K562 (cell line): Measurements from ENCODE around the gene P2RX5. TPM values are rescaled to one million over a fixed set of nuclear protein-coding genes. Genes with fewer than 3 reads are reported as not detected.
A peak's percentile ranks its signal among the peaks of the same experiment; 100 is the strongest.

ENCODE experiments used
- BRF1 ChIP-seq: IDR thresholded peaks from 3 replicates; pipeline ENCODE4 v1.6.1; 2011; ENCODE audit warnings: borderline replicate concordance, mild to moderate bottlenecking; ENCODE audit not compliant: insufficient read length; ENCODE audit errors: extremely low read depth
- CBX5 ChIP-seq: IDR thresholded peaks from 2 replicates; pipeline ENCODE4 v1.6.1; 2014; ENCODE audit warnings: low read depth, borderline replicate concordance
- CSDE1 ChIP-seq, 2 experiments: fragments of 450-650 bp; IDR thresholded peaks; 2 replicates each; pipeline ENCODE4 v1.6.1; 2016; ENCODE audit warnings: mild to moderate bottlenecking in 1 of 2
- GATA2 ChIP-seq: sonication (generic); formaldehyde crosslinking; IDR thresholded peaks from 2 replicates; pipeline ENCODE4 v1.4.0; 2020; ENCODE audit warnings: mild to moderate bottlenecking, missing genetic modification reagents
- HLTF ChIP-seq: fragments of 450-650 bp; IDR thresholded peaks from 2 replicates; pipeline ENCODE4 v1.6.1; 2016
- LARP7 ChIP-seq: fragments of 450-650 bp; IDR thresholded peaks from 2 replicates; pipeline ENCODE4 v1.6.1; 2016
- NCOA2 ChIP-seq, 2 experiments: fragments of 450-650 bp; IDR thresholded peaks; 2 replicates each; pipeline ENCODE4 v1.6.1; 2018; ENCODE audit warnings: mild to moderate bottlenecking in 2 of 2, moderate library complexity in 1 of 2; ENCODE audit not compliant: partially characterized antibody in 2 of 2
- NR4A1 ChIP-seq, 2 experiments: fragments of 250-450 bp in 1 of 2; fragments of 450-650 bp in 1 of 2; sonication (Bioruptor Pico) in 1 of 2; IDR thresholded peaks; 2 replicates each; pipeline versions ENCODE4 v1.4.0 to v1.6.1; 2016 to 2020; ENCODE audit warnings: mild to moderate bottlenecking in 2 of 2, missing compliant biosample characterization in 1 of 2, missing genetic modification characterization in 1 of 2, moderate library complexity in 1 of 2
- PHB2 ChIP-seq: fragments of 450-650 bp; IDR thresholded peaks from 2 replicates; pipeline ENCODE4 v1.6.1; 2017; ENCODE audit warnings: low read depth
- TAF1 ChIP-seq: IDR thresholded peaks from 2 replicates; pipeline ENCODE4 v1.6.1; 2011; ENCODE audit warnings: mild to moderate bottlenecking, low read length, moderate library complexity; ENCODE audit not compliant: insufficient read depth, control insufficient read depth, severe bottlenecking; ENCODE audit errors: extremely low read depth
- ZBTB5 ChIP-seq: fragments of 450-650 bp; IDR thresholded peaks from 2 replicates; pipeline ENCODE4 v1.6.1; 2017; ENCODE audit warnings: antibody characterized with exemption
- ZNF3 ChIP-seq: fragments of 250-450 bp; sonication (Bioruptor Pico); IDR thresholded peaks from 2 replicates; pipeline ENCODE4 v1.5.0; 2021; ENCODE audit warnings: mild to moderate bottlenecking, moderate library complexity
- ZNF699 ChIP-seq: fragments of 250-450 bp; sonication (Bioruptor Pico); IDR thresholded peaks from 2 replicates; pipeline ENCODE4 v1.8.0; 2021; ENCODE audit warnings: mild to moderate bottlenecking, moderate library complexity; ENCODE audit not compliant: insufficient replicate concordance
- polyA plus RNA-seq, 8 experiments: library from polyadenylated mRNA; depleted of rRNA in 4 of 8; stranded (reverse) in 5 of 8; unstranded in 3 of 8; fragments of >200 nt; fragmentation: Nextera tagmentation in 2 of 8; fragmentation: Illumina TruSeq in 1 of 8; extraction: Ambion mirVana in 2 of 8; extraction: Trizol in 1 of 8; gene quantifications; 2 replicates each; pipeline versions ENCODE4 v1.2.1 to v1.2.3, GENCODE V29; 2011 to 2014; ENCODE audit warnings: inconsistent platforms in 1 of 8, missing spikeins in 1 of 8
- total RNA-seq, 7 experiments: library from RNA; depleted of rRNA in 6 of 7; stranded (reverse); fragments of >200 nt in 6 of 7; fragmentation: Illumina TruSeq in 2 of 7; extraction: Trizol in 2 of 7; gene quantifications; 2 replicates each; pipeline versions ENCODE4 v1.2.1 to v1.2.3, GENCODE V29; 2011 to 2021; ENCODE audit warnings: low replicate concordance in 1 of 7
- TF ChIP-seq, protein P1 (sequence below), 2 experiments: fragments of 450-650 bp; IDR thresholded peaks; 2 replicates each; pipeline ENCODE4 v1.6.1; 2018; ENCODE audit warnings: mild to moderate bottlenecking in 2 of 2, low read depth in 1 of 2; ENCODE audit not compliant: partially characterized antibody in 2 of 2
- TF ChIP-seq, protein P2 (sequence below): sonication (generic); formaldehyde crosslinking; IDR thresholded peaks from 2 replicates; pipeline ENCODE4 v1.8.1; 2023; ENCODE audit warnings: missing genetic modification reagents, mild to moderate bottlenecking, borderline replicate concordance
- TF ChIP-seq, protein P3 (sequence below): fragments of 250-450 bp; sonication (Bioruptor Pico); IDR thresholded peaks from 2 replicates; pipeline ENCODE4 v1.8.0; 2022; ENCODE audit warnings: moderate library complexity, mild to moderate bottlenecking, inconsistent platforms

Gene P2RX5
- total and polyA plus RNA-seq, 9 of the 15 experiments (the other 6 are each of a cell fraction or from before 2014, with no cell fraction given) = 0.31 to 4.0 (median 1.3) TPM

- no peak for TF ChIP-seq CSDE1 (IDR thresholded peaks at IDR 0.05)
- TF ChIP-seq, protein P1, sequence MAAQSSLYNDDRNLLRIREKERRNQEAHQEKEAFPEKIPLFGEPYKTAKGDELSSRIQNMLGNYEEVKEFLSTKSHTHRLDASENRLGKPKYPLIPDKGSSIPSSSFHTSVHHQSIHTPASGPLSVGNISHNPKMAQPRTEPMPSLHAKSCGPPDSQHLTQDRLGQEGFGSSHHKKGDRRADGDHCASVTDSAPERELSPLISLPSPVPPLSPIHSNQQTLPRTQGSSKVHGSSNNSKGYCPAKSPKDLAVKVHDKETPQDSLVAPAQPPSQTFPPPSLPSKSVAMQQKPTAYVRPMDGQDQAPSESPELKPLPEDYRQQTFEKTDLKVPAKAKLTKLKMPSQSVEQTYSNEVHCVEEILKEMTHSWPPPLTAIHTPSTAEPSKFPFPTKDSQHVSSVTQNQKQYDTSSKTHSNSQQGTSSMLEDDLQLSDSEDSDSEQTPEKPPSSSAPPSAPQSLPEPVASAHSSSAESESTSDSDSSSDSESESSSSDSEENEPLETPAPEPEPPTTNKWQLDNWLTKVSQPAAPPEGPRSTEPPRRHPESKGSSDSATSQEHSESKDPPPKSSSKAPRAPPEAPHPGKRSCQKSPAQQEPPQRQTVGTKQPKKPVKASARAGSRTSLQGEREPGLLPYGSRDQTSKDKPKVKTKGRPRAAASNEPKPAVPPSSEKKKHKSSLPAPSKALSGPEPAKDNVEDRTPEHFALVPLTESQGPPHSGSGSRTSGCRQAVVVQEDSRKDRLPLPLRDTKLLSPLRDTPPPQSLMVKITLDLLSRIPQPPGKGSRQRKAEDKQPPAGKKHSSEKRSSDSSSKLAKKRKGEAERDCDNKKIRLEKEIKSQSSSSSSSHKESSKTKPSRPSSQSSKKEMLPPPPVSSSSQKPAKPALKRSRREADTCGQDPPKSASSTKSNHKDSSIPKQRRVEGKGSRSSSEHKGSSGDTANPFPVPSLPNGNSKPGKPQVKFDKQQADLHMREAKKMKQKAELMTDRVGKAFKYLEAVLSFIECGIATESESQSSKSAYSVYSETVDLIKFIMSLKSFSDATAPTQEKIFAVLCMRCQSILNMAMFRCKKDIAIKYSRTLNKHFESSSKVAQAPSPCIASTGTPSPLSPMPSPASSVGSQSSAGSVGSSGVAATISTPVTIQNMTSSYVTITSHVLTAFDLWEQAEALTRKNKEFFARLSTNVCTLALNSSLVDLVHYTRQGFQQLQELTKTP (IDR thresholded peaks at IDR 0.05; ENCODE audit: low read depth in 1 of 2, partially characterized antibody in 2 of 2) = no peak
- TF ChIP-seq NCOA2 (IDR thresholded peaks at IDR 0.05; ENCODE audit: partially characterized antibody in 2 of 2) = no peak
- no peak for TF ChIP-seq LARP7
- no peak for TF ChIP-seq ZNF699 (CRISPR knock-in tag)
- no peak for TF ChIP-seq ZNF3 (CRISPR knock-in tag)
- TF ChIP-seq, protein P2, sequence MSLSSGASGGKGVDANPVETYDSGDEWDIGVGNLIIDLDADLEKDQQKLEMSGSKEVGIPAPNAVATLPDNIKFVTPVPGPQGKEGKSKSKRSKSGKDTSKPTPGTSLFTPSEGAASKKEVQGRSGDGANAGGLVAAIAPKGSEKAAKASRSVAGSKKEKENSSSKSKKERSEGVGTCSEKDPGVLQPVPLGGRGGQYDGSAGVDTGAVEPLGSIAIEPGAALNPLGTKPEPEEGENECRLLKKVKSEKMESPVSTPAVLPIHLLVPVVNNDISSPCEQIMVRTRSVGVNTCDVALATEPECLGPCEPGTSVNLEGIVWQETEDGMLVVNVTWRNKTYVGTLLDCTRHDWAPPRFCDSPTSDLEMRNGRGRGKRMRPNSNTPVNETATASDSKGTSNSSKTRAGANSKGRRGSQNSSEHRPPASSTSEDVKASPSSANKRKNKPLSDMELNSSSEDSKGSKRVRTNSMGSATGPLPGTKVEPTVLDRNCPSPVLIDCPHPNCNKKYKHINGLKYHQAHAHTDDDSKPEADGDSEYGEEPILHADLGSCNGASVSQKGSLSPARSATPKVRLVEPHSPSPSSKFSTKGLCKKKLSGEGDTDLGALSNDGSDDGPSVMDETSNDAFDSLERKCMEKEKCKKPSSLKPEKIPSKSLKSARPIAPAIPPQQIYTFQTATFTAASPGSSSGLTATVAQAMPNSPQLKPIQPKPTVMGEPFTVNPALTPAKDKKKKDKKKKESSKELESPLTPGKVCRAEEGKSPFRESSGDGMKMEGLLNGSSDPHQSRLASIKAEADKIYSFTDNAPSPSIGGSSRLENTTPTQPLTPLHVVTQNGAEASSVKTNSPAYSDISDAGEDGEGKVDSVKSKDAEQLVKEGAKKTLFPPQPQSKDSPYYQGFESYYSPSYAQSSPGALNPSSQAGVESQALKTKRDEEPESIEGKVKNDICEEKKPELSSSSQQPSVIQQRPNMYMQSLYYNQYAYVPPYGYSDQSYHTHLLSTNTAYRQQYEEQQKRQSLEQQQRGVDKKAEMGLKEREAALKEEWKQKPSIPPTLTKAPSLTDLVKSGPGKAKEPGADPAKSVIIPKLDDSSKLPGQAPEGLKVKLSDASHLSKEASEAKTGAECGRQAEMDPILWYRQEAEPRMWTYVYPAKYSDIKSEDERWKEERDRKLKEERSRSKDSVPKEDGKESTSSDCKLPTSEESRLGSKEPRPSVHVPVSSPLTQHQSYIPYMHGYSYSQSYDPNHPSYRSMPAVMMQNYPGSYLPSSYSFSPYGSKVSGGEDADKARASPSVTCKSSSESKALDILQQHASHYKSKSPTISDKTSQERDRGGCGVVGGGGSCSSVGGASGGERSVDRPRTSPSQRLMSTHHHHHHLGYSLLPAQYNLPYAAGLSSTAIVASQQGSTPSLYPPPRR = no peak
- peak; percentile 94 for TF ChIP-seq TAF1
- no peak for TF ChIP-seq GATA2 (CRISPR knock-in tag)
- TF ChIP-seq PHB2 = no peak
- no peak for TF ChIP-seq NR4A1 (CRISPR knock-in tag; IDR thresholded peaks at IDR 0.05)
- no peak for TF ChIP-seq NR4A1 (tag; IDR thresholded peaks at IDR 0.05)
- TF ChIP-seq HLTF = no peak
- TF ChIP-seq CBX5 = no peak
- TF ChIP-seq BRF1 = no peak
- TF ChIP-seq, protein P3, sequence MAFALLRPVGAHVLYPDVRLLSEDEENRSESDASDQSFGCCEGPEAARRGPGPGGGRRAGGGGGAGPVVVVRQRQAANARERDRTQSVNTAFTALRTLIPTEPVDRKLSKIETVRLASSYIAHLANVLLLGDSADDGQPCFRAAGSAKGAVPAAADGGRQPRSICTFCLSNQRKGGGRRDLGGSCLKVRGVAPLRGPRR (CRISPR knock-in tag) = no peak
- no peak for TF ChIP-seq ZBTB5
Measured at GRCh38 chr17:3668279-3669084, 27.5 kb downstream of the P2RX5 start, which contains the start of the genes EMC6 and TAX1BP3 (continued).
